NCI-H345 treated with DMSO at 0.1 percent for 48 hours (cell line): ENCODE measurements around the gene SH3BGRL.

Source experiments
- DNase-seq: peaks from one replicate; lab custom pipeline; 2025; ENCODE audit not compliant: unreplicated experiment; lab: John Stamatoyannopoulos, UW

The SH3BGRL gene

GRCh38 chrX:81201671-81202455 lies at the start of gene SH3BGRL, which contains the start of gene HMGN5:
Gene SH3BGRL (plus strand): TSS chrX:81202102. CDS start chrX:81202201, 99 bp downstream.
Gene HMGN5 (minus strand): TSS chrX:81201913. CDS start chrX:81121549, 80,364 bp downstream.
- no peak for DNase-seq

GRCh38 chrX:81168391-81168790 lies 33.5 kb upstream of the SH3BGRL start:
- DNase-seq: no peak

GRCh38 chrX:81174286-81174685 lies 27.6 kb upstream of the SH3BGRL start:
- no peak for DNase-seq

GRCh38 chrX:81195259-81195658 lies 6.6 kb upstream of the SH3BGRL start:
- DNase-seq: no peak

GRCh38 chrX:81195712-81196111 lies 6.2 kb upstream of the SH3BGRL start:
- peak; percentile 5 for DNase-seq

- DNase-seq: no peak
These were observed 831 bp upstream of the SH3BGRL start for GRCh38 chrX:81201071-81201470.

- DNase-seq: no peak
These were observed 536 bp downstream of the SH3BGRL start for GRCh38 chrX:81202456-81202819.

- no peak for DNase-seq
These were observed 1.0 kb downstream of the SH3BGRL start for GRCh38 chrX:81202943-81203342.

- DNase-seq: no peak
These were observed 3.6 kb downstream of the SH3BGRL start for GRCh38 chrX:81205551-81205950.

- DNase-seq: no peak
These were observed 4.6 kb downstream of the SH3BGRL start for GRCh38 chrX:81206476-81206875.

GRCh38 chrX:81208916-81209315 lies 7.0 kb downstream of the SH3BGRL start:
- DNase-seq: no peak

- DNase-seq: no peak
These were observed 13.8 kb downstream of the SH3BGRL start for GRCh38 chrX:81215685-81216084.

GRCh38 chrX:81229229-81229628 lies 27.3 kb downstream of the SH3BGRL start:
- DNase-seq: no peak

- no peak for DNase-seq
These were observed 28.0 kb downstream of the SH3BGRL start for GRCh38 chrX:81229901-81230300.

GRCh38 chrX:81231476-81231875 lies 29.6 kb downstream of the SH3BGRL start:
- no peak for DNase-seq

GRCh38 chrX:81232218-81232617 lies 30.3 kb downstream of the SH3BGRL start:
- no peak for DNase-seq

- DNase-seq: no peak
These were observed 35.6 kb downstream of the SH3BGRL start for GRCh38 chrX:81237516-81237915.

- no peak for DNase-seq
These were observed 36.3 kb downstream of the SH3BGRL start for GRCh38 chrX:81238166-81238565.

- DNase-seq: no peak
These were observed 38.9 kb downstream of the SH3BGRL start for GRCh38 chrX:81240701-81241331.

- no peak for DNase-seq
These were observed 39.9 kb downstream of the SH3BGRL start for GRCh38 chrX:81241753-81242152.

GRCh38 chrX:81255876-81256275 lies 54.0 kb downstream of the SH3BGRL start:
- no peak for DNase-seq

- DNase-seq: no peak
These were observed 55.9 kb downstream of the SH3BGRL start for GRCh38 chrX:81257817-81258216.
